Fibroblast of villous mesenchyme (primary cell): ENCODE results near the gene NUMB. TPM values are rescaled to one million over a fixed set of nuclear protein-coding genes. Genes with fewer than 3 reads are reported as not detected.

Experiments
- DNase-seq: peaks from one replicate; pipeline ENCODE4 v3.0.0-alpha.2; 2010; ENCODE audit warnings: low read depth
- H3K4me3 ChIP-seq: 2 replicates; pipeline ENCODE4 v1.5.1; 2011; ENCODE audit warnings: low read depth, mild to moderate bottlenecking, low read length
- CTCF ChIP-seq: IDR thresholded peaks from 2 replicates; pipeline ENCODE4 v1.5.1; 2012; ENCODE audit warnings: low read depth, mild to moderate bottlenecking, low read length; ENCODE audit not compliant: insufficient read depth
- total RNA-seq: library from RNA; depleted of rRNA; stranded (reverse); fragments of >200 nt; gene quantifications from 2 replicates; pipeline ENCODE4 v1.2.3, GENCODE V29; 2012

Gene NUMB
- total RNA-seq, 1 donor = 35.4 TPM

- H3K4me3 ChIP-seq = peak overlapping the region; percentile 76
- no peak for TF ChIP-seq CTCF
- DNase-seq = no peak
Measured at GRCh38 chr14:73492043-73492552, 33.8 kb upstream of the NUMB start.

GRCh38 chr14:73491256-73492042, 33.1 kb upstream of the NUMB start:
- H3K4me3 ChIP-seq = peak overlapping the region; percentile 76
- TF ChIP-seq CTCF = no peak
- peak; percentile 73 for DNase-seq

GRCh38 chr14:73489481-73490175, 31.3 kb upstream of the NUMB start:
- no peak overlapping the region for H3K4me3 ChIP-seq
- peak; percentile 19 for DNase-seq
- no peak for TF ChIP-seq CTCF

- DNase-seq = no peak
- no peak for TF ChIP-seq CTCF
- no peak overlapping the region for H3K4me3 ChIP-seq
Measured at GRCh38 chr14:73478684-73479083, 20.3 kb upstream of the NUMB start.

- H3K4me3 ChIP-seq = no peak overlapping the region
- no peak for TF ChIP-seq CTCF
- DNase-seq = no peak
Measured at GRCh38 chr14:73477618-73478266, 19.4 kb upstream of the NUMB start.

GRCh38 chr14:73476451-73476931, 18.1 kb upstream of the NUMB start:
- no peak for TF ChIP-seq CTCF
- DNase-seq = no peak
- H3K4me3 ChIP-seq = no peak overlapping the region
